Liver (tissue), 9 donors: ENCODE measurements around the gene TMEM119. TPM values are rescaled to one million over a fixed set of nuclear protein-coding genes. Genes with fewer than 3 reads are reported as not detected.

ENCODE experiments used
- DNase-seq: peaks from one replicate; pipeline ENCODE4 v3.0.0-alpha.2; 2017; ENCODE audit warnings: low spot score
- H3K27ac ChIP-seq, 2 donors: one replicate each; pipeline ENCODE4 v1.7.0; 2013; ENCODE audit warnings: inconsistent platforms in 2 of 2, low read length in 2 of 2, control low read depth in 1 of 2, low read depth in 1 of 2, mild to moderate bottlenecking in 1 of 2
- H3K27me3 ChIP-seq, 4 donors: one replicate each; pipeline versions ENCODE4 v1.6.1 to v1.7.0; 2013; ENCODE audit warnings: low read length in 3 of 4, inconsistent platforms in 1 of 4, mild to moderate bottlenecking in 1 of 4, moderate library complexity in 1 of 4; ENCODE audit not compliant: control insufficient read depth in 4 of 4, insufficient read depth in 4 of 4
- H3K36me3 ChIP-seq, 4 donors: one replicate each; pipeline versions ENCODE4 v1.6.1 to v1.7.0; 2013; ENCODE audit warnings: low read length in 3 of 4, mild to moderate bottlenecking in 3 of 4, low read depth in 1 of 4, moderate library complexity in 1 of 4; ENCODE audit not compliant: control insufficient read depth in 4 of 4, insufficient read depth in 3 of 4
- H3K4me1 ChIP-seq, 4 donors: one replicate each; pipeline versions ENCODE4 v1.6.1 to v1.7.0; 2013; ENCODE audit warnings: low read length in 3 of 4, mild to moderate bottlenecking in 3 of 4, moderate library complexity in 1 of 4; ENCODE audit not compliant: control insufficient read depth in 4 of 4, insufficient read depth in 4 of 4
- H3K4me3 ChIP-seq, 3 donors: one replicate each; pipeline versions ENCODE4 v1.6.1 to v1.7.0; 2013; ENCODE audit warnings: low read length in 3 of 3, control low read depth in 1 of 3, low read depth in 1 of 3, mild to moderate bottlenecking in 1 of 3
- H3K9ac ChIP-seq, 2 donors: one replicate each; pipeline ENCODE4 v1.7.0; 2013; ENCODE audit warnings: low read length in 2 of 2, mild to moderate bottlenecking in 2 of 2, moderate library complexity in 2 of 2, control low read depth in 1 of 2, low read depth in 1 of 2
- H3K9me3 ChIP-seq, 4 donors: one replicate each; pipeline versions ENCODE4 v1.6.1 to v1.7.0; 2013; ENCODE audit warnings: low read length in 3 of 4; ENCODE audit not compliant: control insufficient read depth in 4 of 4
- ATF3 ChIP-seq: IDR thresholded peaks from 2 replicates; pipeline ENCODE4 v1.6.1; 2016; ENCODE audit warnings: antibody characterized with exemption
- CTCF ChIP-seq: fragments of 150-350 bp; IDR thresholded peaks from 2 replicates; pipeline ENCODE4 v1.5.1; 2017; ENCODE audit warnings: improper control_type of control experiment, low read depth, low read length; ENCODE audit not compliant: missing input control
- EGR1 ChIP-seq, 2 donors: IDR thresholded peaks; 2 replicates each; pipeline ENCODE4 v1.6.1; 2016 to 2018; ENCODE audit warnings: antibody characterized with exemption in 2 of 2, low read depth in 2 of 2
- FOXA1 ChIP-seq: IDR thresholded peaks from 2 replicates; pipeline ENCODE4 v1.6.1; 2016; ENCODE audit warnings: antibody characterized with exemption
- FOXA2 ChIP-seq: IDR thresholded peaks from 2 replicates; pipeline ENCODE4 v1.6.1; 2016; ENCODE audit warnings: antibody characterized with exemption
- GABPA ChIP-seq, 2 donors: IDR thresholded peaks in 1 of 2; conservative IDR thresholded peaks in 1 of 2; 2 replicates each; pipeline ENCODE4 v1.6.1; 2016; ENCODE audit warnings: antibody characterized with exemption in 2 of 2, mild to moderate bottlenecking in 1 of 2, moderate library complexity in 1 of 2
- HNF4A ChIP-seq, 2 donors: conservative IDR thresholded peaks; 2 replicates each; pipeline ENCODE4 v1.6.1; 2016; ENCODE audit warnings: antibody characterized with exemption in 2 of 2, mild to moderate bottlenecking in 2 of 2
- JUND ChIP-seq, 2 donors: IDR thresholded peaks; 2 replicates each; pipeline ENCODE4 v1.6.1; 2016; ENCODE audit warnings: antibody characterized with exemption in 2 of 2
- MAX ChIP-seq: IDR thresholded peaks from 2 replicates; pipeline ENCODE4 v1.6.1; 2016; ENCODE audit warnings: antibody characterized with exemption
- NR2F2 ChIP-seq: IDR thresholded peaks from 2 replicates; pipeline ENCODE4 v1.6.1; 2016; ENCODE audit warnings: antibody characterized with exemption
- RAD21 ChIP-seq, 2 donors: IDR thresholded peaks; 2 replicates each; pipeline ENCODE4 v1.6.1; 2016; ENCODE audit warnings: antibody characterized with exemption in 2 of 2, mild to moderate bottlenecking in 2 of 2
- REST ChIP-seq: IDR thresholded peaks from 2 replicates; pipeline ENCODE4 v1.6.1; 2016; ENCODE audit warnings: antibody characterized with exemption, mild to moderate bottlenecking
- SP1 ChIP-seq: IDR thresholded peaks from 2 replicates; pipeline ENCODE4 v1.6.1; 2018; ENCODE audit warnings: antibody characterized with exemption, mild to moderate bottlenecking
- TAF1 ChIP-seq: conservative IDR thresholded peaks from 2 replicates; pipeline ENCODE4 v1.6.1; 2016; ENCODE audit warnings: antibody characterized with exemption, mild to moderate bottlenecking
- YY1 ChIP-seq: IDR thresholded peaks from 2 replicates; pipeline ENCODE4 v1.6.1; 2016; ENCODE audit warnings: antibody characterized with exemption, mild to moderate bottlenecking
- ZBTB33 ChIP-seq: IDR thresholded peaks from 2 replicates; pipeline ENCODE4 v1.6.1; 2016; ENCODE audit warnings: antibody characterized with exemption
- WGBS: extraction: QIAGEN DNeasy Blood & Tissue Kit; methylation state at CpG from one replicate; pipeline ENCODE4 v1.1.7; 2013; 5-methylcytosine and 5-hydroxymethylcytosine counted together
- polyA plus RNA-seq, 2 donors: library from polyadenylated mRNA; stranded (reverse) in 1 of 2; unstranded in 1 of 2; fragments of 200-250 nt in 1 of 2; fragments of >200 nt in 1 of 2; fragmentation: Nextera tagmentation in 1 of 2; extraction: Ambion mirVana in 1 of 2; gene quantifications; one replicate each; pipeline versions ENCODE4 v1.2.1 to v1.2.3, GENCODE V29; 2013 to 2015
- total RNA-seq, 2 donors: library from RNA; depleted of rRNA; stranded (reverse); fragments of >200 nt; gene quantifications; one replicate each; pipeline ENCODE4 v1.2.3, GENCODE V29; 2014
- donor health status: healthy.
- donor health status: healthy.
- donor health status: healthy.
- donor health status: healthy.
- donor health status: healthy.

Gene TMEM119
- total and polyA plus RNA-seq, 4 donors: 0.14 to 2.6 (median 0.38) TPM

GRCh38 chr12:108586306-108586705, 11.6 kb downstream of the TMEM119 start:
- no peaks in the 10 kb centered on the region for H3K9me3 ChIP-seq
- TF ChIP-seq NR2F2 (no peak), FOXA2 (no peak), HNF4A (conservative IDR thresholded peaks at IDR 0.05) (no peak), JUND (IDR thresholded peaks at IDR 0.05) (no peak), FOXA1 (no peak), MAX (no peak), CTCF (no peak), SP1 (no peak), ZBTB33 (no peak), EGR1 (IDR thresholded peaks at IDR 0.05; ENCODE audit: low read depth in 2 of 2) (no peak), REST (no peak), ATF3 (no peak), TAF1 (no peak), GABPA (IDR thresholded peaks at IDR 0.05 in 1 of 2, conservative IDR thresholded peaks at IDR 0.05 in 1 of 2) (no peak), YY1 (no peak), RAD21 (IDR thresholded peaks at IDR 0.05) (no peak)
- no peaks in the 10 kb centered on the region for H3K27me3 ChIP-seq
- H3K9ac ChIP-seq: no peak overlapping the region
- no peaks in the 10 kb centered on the region for H3K4me1 ChIP-seq
- H3K4me3 ChIP-seq: no peak overlapping the region
- no peak overlapping the region for H3K27ac ChIP-seq
- DNase-seq: no peak
- no peaks in the 10 kb centered on the region for H3K36me3 ChIP-seq
- WGBS: 91% methylated on average over 11 of the region's 11 CpGs

- Histone ChIP-seq H3K4me3 (no peak overlapping the region), H3K27me3 (no peaks in the 10 kb centered on the region), H3K9ac (no peak overlapping the region), H3K4me1 (no peaks in the 10 kb centered on the region), H3K9me3 (no peaks in the 10 kb centered on the region), H3K27ac (no peak overlapping the region), H3K36me3 (no peaks in the 10 kb centered on the region)
- 80% methylated on average over 4 of the region's 4 CpGs for WGBS
- TF ChIP-seq MAX (no peak), RAD21 (IDR thresholded peaks at IDR 0.05) (no peak)
- no peak for DNase-seq
Measured at GRCh38 chr12:108585864-108586263, 12.0 kb downstream of the TMEM119 start.
